ENCODE measurements around the gene FHAD1. TPM values are rescaled to one million over a fixed set of nuclear protein-coding genes. Genes with fewer than 3 reads are reported as not detected.

FHAD1 gene
- total RNA-seq, 6 donors from 2014 or later = 2.0 to 45.8 (median 12.5) TPM

DNA sequence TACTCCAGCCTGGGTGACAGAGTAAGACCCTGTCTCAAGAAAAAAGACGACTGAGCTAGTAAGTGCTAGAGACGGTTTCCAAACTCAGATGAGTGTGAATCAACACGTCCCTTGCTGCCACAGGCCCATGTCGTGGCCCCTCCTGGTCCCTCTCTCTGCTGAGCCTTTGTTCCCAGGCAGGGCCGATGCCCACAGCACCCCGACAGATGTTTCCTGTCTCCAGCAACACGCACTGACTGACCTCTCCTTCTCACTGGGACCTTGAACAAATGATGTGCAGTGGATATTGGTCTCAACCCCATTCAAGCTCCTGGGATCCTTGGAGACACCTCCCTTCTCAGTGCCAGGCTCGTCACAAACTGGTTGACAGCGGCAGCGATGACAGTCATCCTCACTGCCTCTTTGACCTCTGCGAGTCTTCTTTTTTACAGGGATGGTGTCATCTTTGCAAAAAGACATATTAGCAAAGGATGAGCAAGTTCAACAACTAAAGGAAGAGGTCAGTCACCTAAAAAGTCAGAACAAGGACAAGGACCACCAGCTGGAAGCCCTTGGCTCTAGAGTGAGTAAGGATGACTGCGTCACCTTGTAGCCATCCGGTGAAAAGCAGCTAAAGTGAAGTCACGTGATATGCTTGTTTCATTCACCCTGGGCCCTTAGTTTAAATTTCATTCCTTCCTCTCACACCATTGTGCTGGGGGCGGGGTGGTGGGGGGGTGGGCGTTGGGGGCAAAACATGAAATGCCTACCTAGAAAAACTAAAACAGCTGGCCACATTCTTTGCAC is 65.8 kb downstream of the FHAD1 start:
- Histone ChIP-seq H3K27ac (no peak overlapping the region), H3K36me3 (no peaks in the 10 kb centered on the region), H3K4me1 (no peaks in the 10 kb centered on the region), H3K4me3 (no peak overlapping the region), H3K27me3 (no peaks in the 10 kb centered on the region), H3K9me3 (no peaks in the 10 kb centered on the region)
- ATAC-seq (ENCODE audit: low FRiP score in 2 of 2) (no peak), DNase-seq (no peak)
- TF ChIP-seq, protein P1, sequence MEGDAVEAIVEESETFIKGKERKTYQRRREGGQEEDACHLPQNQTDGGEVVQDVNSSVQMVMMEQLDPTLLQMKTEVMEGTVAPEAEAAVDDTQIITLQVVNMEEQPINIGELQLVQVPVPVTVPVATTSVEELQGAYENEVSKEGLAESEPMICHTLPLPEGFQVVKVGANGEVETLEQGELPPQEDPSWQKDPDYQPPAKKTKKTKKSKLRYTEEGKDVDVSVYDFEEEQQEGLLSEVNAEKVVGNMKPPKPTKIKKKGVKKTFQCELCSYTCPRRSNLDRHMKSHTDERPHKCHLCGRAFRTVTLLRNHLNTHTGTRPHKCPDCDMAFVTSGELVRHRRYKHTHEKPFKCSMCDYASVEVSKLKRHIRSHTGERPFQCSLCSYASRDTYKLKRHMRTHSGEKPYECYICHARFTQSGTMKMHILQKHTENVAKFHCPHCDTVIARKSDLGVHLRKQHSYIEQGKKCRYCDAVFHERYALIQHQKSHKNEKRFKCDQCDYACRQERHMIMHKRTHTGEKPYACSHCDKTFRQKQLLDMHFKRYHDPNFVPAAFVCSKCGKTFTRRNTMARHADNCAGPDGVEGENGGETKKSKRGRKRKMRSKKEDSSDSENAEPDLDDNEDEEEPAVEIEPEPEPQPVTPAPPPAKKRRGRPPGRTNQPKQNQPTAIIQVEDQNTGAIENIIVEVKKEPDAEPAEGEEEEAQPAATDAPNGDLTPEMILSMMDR (IDR thresholded peaks at IDR 0.05) = no peak
- TF ChIP-seq POLR2A (IDR thresholded peaks at IDR 0.05) = no peak
- no peak for TF ChIP-seq EP300 (IDR thresholded peaks at IDR 0.05)
- no peak for TF ChIP-seq POLR2AphosphoS5 (IDR thresholded peaks at IDR 0.05)
- WGBS, 2 donors = 61 to 72% methylated on average over 13 to 16 of the region's 16 CpGs

DNA sequence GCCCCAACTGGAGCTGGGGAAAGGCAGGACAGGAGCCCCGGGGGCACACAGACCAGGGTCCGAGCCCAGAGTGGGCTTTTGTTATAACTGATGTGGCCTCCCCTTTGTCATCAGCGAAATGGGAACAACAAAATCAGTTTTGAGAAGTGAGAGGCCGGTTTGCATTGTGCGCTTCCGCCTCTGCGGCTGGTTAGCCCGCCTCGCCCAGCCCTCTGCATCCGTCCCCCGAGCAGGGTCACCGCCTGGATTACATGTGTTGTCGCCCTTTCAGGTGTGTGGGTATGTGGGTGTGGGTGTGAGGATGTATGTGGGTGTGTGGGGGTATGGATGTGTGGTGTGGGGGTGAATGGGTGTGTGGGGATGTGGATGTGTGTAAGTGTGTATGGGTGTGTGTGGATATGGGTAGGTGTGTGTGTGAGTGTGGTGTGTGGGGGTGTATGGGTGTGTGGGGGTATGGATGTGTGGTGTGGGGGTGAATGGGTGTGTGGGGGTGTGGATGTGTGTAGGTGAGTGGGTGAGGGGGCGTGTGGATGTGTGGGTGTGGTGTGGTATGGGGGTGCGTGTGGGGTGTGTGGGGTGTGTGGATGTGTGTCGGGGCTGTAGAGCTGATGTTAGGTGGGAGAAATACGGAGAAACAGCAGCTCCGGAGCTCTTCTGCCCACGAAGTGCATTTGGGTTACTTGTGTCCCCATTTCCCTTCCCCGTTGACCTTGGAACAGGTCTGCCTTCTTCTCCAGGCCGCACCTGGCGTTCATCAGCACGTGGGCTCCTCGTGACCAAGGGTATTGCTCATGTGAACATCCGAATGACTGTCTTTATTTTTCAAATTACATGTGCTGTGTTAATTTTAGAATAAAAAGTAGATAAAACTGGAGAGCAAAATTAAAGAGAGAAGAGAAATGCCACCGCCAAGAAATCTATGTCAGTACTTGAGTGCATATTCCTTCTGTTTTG is 67.6 kb downstream of the FHAD1 start:
- DNase-seq (no peak), ATAC-seq (ENCODE audit: low FRiP score in 2 of 2) (peak in 1 of 2 donors; percentile 55)
- Histone ChIP-seq H3K4me3 (no peak overlapping the region), H3K9me3 (no peaks in the 10 kb centered on the region), H3K36me3 (no peaks in the 10 kb centered on the region), H3K27me3 (no peaks in the 10 kb centered on the region), H3K27ac (no peak overlapping the region), H3K4me1 (no peaks in the 10 kb centered on the region)
- 89 to 92% methylated on average over 25 to 26 of the region's 26 CpGs for WGBS, 2 donors
- no peak for TF ChIP-seq POLR2AphosphoS5 (IDR thresholded peaks at IDR 0.05)
- TF ChIP-seq POLR2A (IDR thresholded peaks at IDR 0.05) = no peak
- TF ChIP-seq, protein P1 (IDR thresholded peaks at IDR 0.05) = no peak
- TF ChIP-seq EP300 (IDR thresholded peaks at IDR 0.05) = no peak

DNA sequence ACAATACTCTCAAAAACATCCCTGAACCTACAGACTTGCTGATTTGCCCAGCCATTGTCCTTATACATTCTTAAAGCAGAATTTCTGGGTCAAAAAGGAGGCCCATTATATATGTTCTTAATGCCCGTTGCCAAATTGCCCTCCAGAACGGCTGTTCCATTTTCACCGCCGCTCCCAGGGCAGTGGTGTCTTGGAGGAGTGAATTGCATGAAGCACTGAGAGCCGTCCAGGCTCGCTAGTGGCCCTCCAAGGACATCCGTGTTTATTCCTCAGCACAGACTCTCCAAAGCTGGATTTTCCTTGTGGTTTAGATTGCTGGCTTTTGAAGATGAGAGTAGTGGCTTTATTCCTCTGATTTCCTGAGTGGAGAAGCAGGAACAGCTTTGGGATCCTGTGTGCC is 68.8 kb downstream of the FHAD1 start:
- no peak for ATAC-seq (ENCODE audit: low FRiP score in 2 of 2)
- Histone ChIP-seq H3K36me3 (no peaks in the 10 kb centered on the region), H3K27me3 (no peaks in the 10 kb centered on the region), H3K4me3 (no peak overlapping the region), H3K4me1 (no peaks in the 10 kb centered on the region), H3K9me3 (no peaks in the 10 kb centered on the region), H3K27ac (no peak overlapping the region)
- WGBS, 2 donors = 53 to 76% methylated on average over 7 of the region's 7 CpGs
- DNase-seq = no peak
- TF ChIP-seq, protein P1 (IDR thresholded peaks at IDR 0.05) = no peak
- no peak for TF ChIP-seq POLR2A (IDR thresholded peaks at IDR 0.05)
- no peak for TF ChIP-seq EP300 (IDR thresholded peaks at IDR 0.05)
- no peak for TF ChIP-seq POLR2AphosphoS5 (IDR thresholded peaks at IDR 0.05)

DNA sequence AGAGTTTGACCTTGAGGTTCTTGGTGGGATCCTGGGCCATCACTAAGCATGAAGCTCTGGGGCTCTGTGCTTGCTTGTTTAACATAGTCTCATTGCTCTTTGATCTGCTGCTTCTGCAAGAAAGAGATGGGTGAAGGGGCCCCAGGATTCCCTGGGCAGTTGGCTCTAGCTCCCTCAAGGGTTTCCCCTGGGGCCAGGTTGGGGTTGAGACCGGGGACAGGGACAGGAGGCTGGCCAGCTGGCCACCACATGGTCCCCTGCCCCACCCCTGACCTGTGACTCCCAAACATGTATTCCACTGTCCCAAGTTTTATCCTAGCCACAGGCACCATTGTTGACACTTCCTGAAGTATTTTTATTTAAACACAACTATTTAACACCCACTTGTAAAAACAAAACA is 69.5 kb downstream of the FHAD1 start:
- DNase-seq (no peak), ATAC-seq (ENCODE audit: low FRiP score in 2 of 2) (no peak)
- Histone ChIP-seq H3K9me3 (no peaks in the 10 kb centered on the region), H3K27ac (no peak overlapping the region), H3K36me3 (no peaks in the 10 kb centered on the region), H3K4me3 (no peak overlapping the region), H3K4me1 (no peaks in the 10 kb centered on the region), H3K27me3 (no peaks in the 10 kb centered on the region)
- WGBS, 2 donors = 20 to 27% methylated on average over 1 of the region's 1 CpG
- TF ChIP-seq EP300 (IDR thresholded peaks at IDR 0.05) (no peak), POLR2A (IDR thresholded peaks at IDR 0.05) (no peak), POLR2AphosphoS5 (IDR thresholded peaks at IDR 0.05) (no peak)
- TF ChIP-seq, protein P1 (IDR thresholded peaks at IDR 0.05) = no peak

Measured in upper lobe of left lung (tissue), 6 donors.